HepG2 (cell line): ENCODE results near the gene WDR73. TPM values are rescaled to one million over a fixed set of nuclear protein-coding genes. Genes with fewer than 3 reads are reported as not detected.

ENCODE experiments used
- ATAC-seq: fragments of 200-7000 bp; cut with Tn5 transposase; 3 replicates; pipeline ENCODE4 v1.9.1; 2020; ENCODE audit warnings: mild to moderate bottlenecking, moderate library complexity
- BruUV-seq: library from RNA; stranded (reverse); fragments of 400-500 nt; replicated peaks from 2 replicates; lab custom pipeline; 2021; lab: Mats Ljungman, UMichigan
- CTCF ChIA-PET: fragments of 300-600 bp; formaldehyde crosslinking; extraction: SDS; loops from one replicate; lab custom pipeline; 2021; ENCODE audit warnings: low total read pairs, inconsistent platforms, low intra/inter-chr PET ratio; lab: Yijun Ruan, JAX
- POLR2A ChIA-PET: fragments of 350-600 bp; sonication (Branson Sonifier 250); formaldehyde crosslinking; loops from one replicate; lab custom pipeline; 2020; ENCODE audit warnings: antibody characterized with exemption, inconsistent platforms; lab: Yijun Ruan, JAX
- DNase-seq: peaks from one replicate; pipeline ENCODE4 v3.0.0-alpha.2; 2015; ENCODE audit warnings: low spot score
- FAIRE-seq: peaks from 3 replicates; lab custom pipeline; 2011; peaks lifted over from hg19 to GRCh38; lab: Jason Lieb, UNC
- H2AFZ ChIP-seq: one replicate; pipeline ENCODE4 v1.6.1; 2011; ENCODE audit warnings: low read length, inconsistent platforms
- H3K27ac ChIP-seq: fragments of 300-600 bp; 3 replicates; pipeline ENCODE4 v1.8.0; 2011; ENCODE audit warnings: mixed run types, mild to moderate bottlenecking, mixed read lengths, low read length, inconsistent platforms; ENCODE audit not compliant: insufficient read depth; ENCODE audit errors: extremely low read length
- H3K27me3 ChIP-seq, 2 experiments: fragments of 200-600 bp in 1 of 2; 2 replicates in 1 of 2; 3 replicates in 1 of 2; pipeline versions ENCODE4 v1.6.0 to v1.8.0; 2011; ENCODE audit warnings: low read length in 2 of 2, mild to moderate bottlenecking in 2 of 2, moderate library complexity in 2 of 2, inconsistent platforms in 1 of 2; ENCODE audit not compliant: insufficient read depth in 2 of 2, control insufficient read depth in 1 of 2
- H3K36me3 ChIP-seq, 2 experiments: fragments of 200-600 bp in 1 of 2; replicated peaks in 1 of 2; 2 replicates in 1 of 2; 3 replicates in 1 of 2; pipeline versions ENCODE4 v1.5.1 to v1.8.0; 2011; ENCODE audit warnings: low read length in 2 of 2, inconsistent platforms in 1 of 2; ENCODE audit not compliant: insufficient read depth in 2 of 2, control insufficient read depth in 1 of 2
- H3K4me1 ChIP-seq: 2 replicates; pipeline ENCODE4 v1.5.1; 2012; ENCODE audit warnings: low read length, inconsistent platforms; ENCODE audit not compliant: insufficient read depth
- H3K4me2 ChIP-seq: 2 replicates; pipeline ENCODE4 v1.6.0; 2011; ENCODE audit warnings: low read depth, low read length, inconsistent platforms
- H3K4me3 ChIP-seq, 3 experiments: fragments of 200-600 bp in 1 of 3; sonication (generic), shearing (Covaris generic) in 1 of 3; replicated peaks in 1 of 3; 2 replicates each; pipeline ENCODE4 v1.5.1; 2011 to 2016; ENCODE audit warnings: low read length in 3 of 3, inconsistent platforms in 2 of 3, low read depth in 2 of 3, mild to moderate bottlenecking in 2 of 3, control low read depth in 1 of 3, mixed read lengths in 1 of 3; ENCODE audit not compliant: insufficient read depth in 1 of 3
- H3K79me2 ChIP-seq: one replicate; pipeline ENCODE4 v1.6.1; 2011; ENCODE audit warnings: low read length, inconsistent platforms; ENCODE audit not compliant: insufficient read depth
- H3K9ac ChIP-seq: 2 replicates; pipeline ENCODE4 v1.6.0; 2011; ENCODE audit warnings: mild to moderate bottlenecking, low read depth, low read length, inconsistent platforms; ENCODE audit not compliant: insufficient read depth
- H3K9me3 ChIP-seq: 2 replicates; pipeline ENCODE4 v1.5.1; 2012; ENCODE audit warnings: mild to moderate bottlenecking, low read length
- H4K20me1 ChIP-seq: 2 replicates; pipeline ENCODE4 v1.6.0; 2011; ENCODE audit warnings: inconsistent platforms, mild to moderate bottlenecking, low read length, moderate library complexity; ENCODE audit not compliant: insufficient read depth
- AHR ChIP-seq: IDR thresholded peaks from 2 replicates; pipeline ENCODE4 v1.6.1; 2018; ENCODE audit warnings: missing genetic modification reagents, missing compliant biosample characterization
- ONECUT2 ChIP-seq: sonication (generic); formaldehyde crosslinking; IDR thresholded peaks from 2 replicates; pipeline ENCODE4 v1.4.0; 2020; ENCODE audit warnings: missing genetic modification reagents
- PPARG ChIP-seq: conservative IDR thresholded peaks from 2 replicates; pipeline ENCODE4 v1.6.1; 2016; ENCODE audit warnings: missing biosample characterization, missing genetic modification reagents
- ZFP36L2 ChIP-seq: sonication (generic); formaldehyde crosslinking; IDR thresholded peaks from 2 replicates; pipeline ENCODE4 v1.4.0; 2020; ENCODE audit warnings: missing genetic modification reagents
- ZNF20 ChIP-seq: sonication (generic); formaldehyde crosslinking; IDR thresholded peaks from 2 replicates; pipeline ENCODE4 v1.4.0; 2020; ENCODE audit warnings: mild to moderate bottlenecking, moderate library complexity, missing genetic modification reagents
- ZNF557 ChIP-seq: sonication (generic); formaldehyde crosslinking; IDR thresholded peaks from 2 replicates; pipeline ENCODE4 v1.4.0; 2020; ENCODE audit warnings: missing genetic modification reagents
- ZNF619 ChIP-seq: sonication (generic); formaldehyde crosslinking; IDR thresholded peaks from 2 replicates; pipeline ENCODE4 v1.4.0; 2020; ENCODE audit warnings: mild to moderate bottlenecking, missing genetic modification reagents
- WGBS: methylation state at CpG from one replicate; pipeline ENCODE4 v1.1.6; 2017; ENCODE audit warnings: low lambda C conversion rate; 5-methylcytosine and 5-hydroxymethylcytosine counted together
- in situ Hi-C: cut with HindIII; loops from 2 replicates; pipeline ENCODE4 v1.10.0; 2017; ENCODE audit warnings: low pct_unique_long_range_greater_than_20kb; ENCODE audit not compliant: extremely low pct_ligation_motif_present
- intact Hi-C: fragments of 100-400 bp; cut with micrococcal nuclease; formaldehyde crosslinking; loops from one replicate; pipeline ENCODE4 v1.10.0; 2022; ENCODE audit not compliant: unreplicated experiment
- polyA plus RNA-seq, 8 experiments: library from polyadenylated mRNA; depleted of rRNA in 3 of 8; stranded (reverse) in 7 of 8; unstranded in 1 of 8; fragments of >200 nt; fragmentation: Illumina TruSeq in 4 of 8; extraction: Trizol in 4 of 8; gene quantifications; 2 replicates each; pipeline versions ENCODE4 v1.2.1 to v1.2.3, GENCODE V29; 2011 to 2016; ENCODE audit warnings: low read depth in 4 of 8, missing spikeins in 1 of 8, mixed read lengths in 1 of 8; ENCODE audit not compliant: insufficient read depth in 1 of 8
- total RNA-seq, 5 experiments: library from RNA; depleted of rRNA; stranded (reverse); fragments of >200 nt; fragmentation: Illumina TruSeq; extraction: Trizol; gene quantifications; 2 replicates each; pipeline ENCODE4 v1.2.3, GENCODE V29; 2016; ENCODE audit warnings: low read depth in 1 of 5
- TF ChIP-seq, protein P1 (sequence below), 2 experiments: fragments of 450-650 bp in 1 of 2; sonication (generic) in 1 of 2; formaldehyde crosslinking in 1 of 2; IDR thresholded peaks; 2 replicates each; pipeline versions ENCODE4 v1.6.1 to v1.8.0; 2016 to 2022; ENCODE audit warnings: antibody characterized with exemption in 1 of 2, mild to moderate bottlenecking in 1 of 2, missing genetic modification reagents in 1 of 2
- TF ChIP-seq, protein P2 (sequence below): conservative IDR thresholded peaks from 2 replicates; pipeline ENCODE4 v1.6.1; 2018; ENCODE audit warnings: missing genetic modification reagents

Gene WDR73
- total and polyA plus RNA-seq, 2 of the 13 experiments (the other 11 are each of a cell fraction or from before 2014, with no cell fraction given), result 20.0 to 35.5 TPM

DNA sequence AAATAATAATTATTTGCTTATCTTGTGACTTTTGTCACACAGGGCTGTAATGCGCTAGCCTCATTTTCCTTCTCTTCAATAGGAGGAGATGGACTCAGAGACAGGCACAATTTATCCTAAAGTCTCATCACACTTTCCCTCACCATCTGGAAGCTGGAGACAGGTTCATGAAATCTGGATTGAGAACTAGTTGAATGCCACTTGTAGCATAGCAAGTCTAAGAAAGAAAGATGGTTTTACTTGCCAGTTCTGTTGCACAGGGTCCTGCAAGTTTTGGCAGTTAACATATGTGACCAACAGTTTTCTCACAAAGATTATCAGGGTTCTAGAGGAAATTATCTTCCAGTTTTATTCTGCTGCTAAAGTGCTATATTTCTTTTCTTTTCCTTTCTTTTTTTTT is 62.3 kb downstream of the WDR73 start:
- ChIA-PET POLR2A (no interaction called here), CTCF (no interaction called here)
- H3K4me2 ChIP-seq, result no peak overlapping the region
- ATAC-seq (no peak), DNase-seq (no peak), FAIRE-seq (no peak)
- no peaks in the 10 kb centered on the region for H4K20me1 ChIP-seq
- no peak overlapping the region for H3K27ac ChIP-seq
- H3K4me1 ChIP-seq, result peaks cover 42% of the 10 kb centered on the region
- whole genome bisulfite sequencing, result 97% methylated on average over 1 of the region's 1 CpG
- no peak overlapping the region for H3K4me3 ChIP-seq
- in situ Hi-C loops, result loop anchor here (10.0 kb wide), 1 partner anchor 333 kb away; no protein-coding TSS in a partner anchor
- TF ChIP-seq ZNF20 (CRISPR knock-in tag) (no peak), AHR (CRISPR knock-in tag) (no peak), ZFP36L2 (CRISPR knock-in tag) (no peak), ZNF619 (CRISPR knock-in tag) (no peak), ZNF557 (CRISPR knock-in tag) (no peak), ONECUT2 (CRISPR knock-in tag) (no peak)
- H3K9me3 ChIP-seq, result no peaks in the 10 kb centered on the region
- H3K9ac ChIP-seq, result no peak overlapping the region
- H3K36me3 ChIP-seq, result no peaks in the 10 kb centered on the region
- no peaks in the 10 kb centered on the region; a peak in 1 of 5 replicates for H3K27me3 ChIP-seq
- no TSS peak for BruUV-seq
- H3K79me2 ChIP-seq, result no peaks in the 10 kb centered on the region
- H2AFZ ChIP-seq, result no peak overlapping the region
- intact Hi-C loops, result no loop called here

- FAIRE-seq, result no peak
- H4K20me1 ChIP-seq, result no peaks in the 10 kb centered on the region
- intact Hi-C loops, result no loop called here
- TF ChIP-seq, protein P1, sequence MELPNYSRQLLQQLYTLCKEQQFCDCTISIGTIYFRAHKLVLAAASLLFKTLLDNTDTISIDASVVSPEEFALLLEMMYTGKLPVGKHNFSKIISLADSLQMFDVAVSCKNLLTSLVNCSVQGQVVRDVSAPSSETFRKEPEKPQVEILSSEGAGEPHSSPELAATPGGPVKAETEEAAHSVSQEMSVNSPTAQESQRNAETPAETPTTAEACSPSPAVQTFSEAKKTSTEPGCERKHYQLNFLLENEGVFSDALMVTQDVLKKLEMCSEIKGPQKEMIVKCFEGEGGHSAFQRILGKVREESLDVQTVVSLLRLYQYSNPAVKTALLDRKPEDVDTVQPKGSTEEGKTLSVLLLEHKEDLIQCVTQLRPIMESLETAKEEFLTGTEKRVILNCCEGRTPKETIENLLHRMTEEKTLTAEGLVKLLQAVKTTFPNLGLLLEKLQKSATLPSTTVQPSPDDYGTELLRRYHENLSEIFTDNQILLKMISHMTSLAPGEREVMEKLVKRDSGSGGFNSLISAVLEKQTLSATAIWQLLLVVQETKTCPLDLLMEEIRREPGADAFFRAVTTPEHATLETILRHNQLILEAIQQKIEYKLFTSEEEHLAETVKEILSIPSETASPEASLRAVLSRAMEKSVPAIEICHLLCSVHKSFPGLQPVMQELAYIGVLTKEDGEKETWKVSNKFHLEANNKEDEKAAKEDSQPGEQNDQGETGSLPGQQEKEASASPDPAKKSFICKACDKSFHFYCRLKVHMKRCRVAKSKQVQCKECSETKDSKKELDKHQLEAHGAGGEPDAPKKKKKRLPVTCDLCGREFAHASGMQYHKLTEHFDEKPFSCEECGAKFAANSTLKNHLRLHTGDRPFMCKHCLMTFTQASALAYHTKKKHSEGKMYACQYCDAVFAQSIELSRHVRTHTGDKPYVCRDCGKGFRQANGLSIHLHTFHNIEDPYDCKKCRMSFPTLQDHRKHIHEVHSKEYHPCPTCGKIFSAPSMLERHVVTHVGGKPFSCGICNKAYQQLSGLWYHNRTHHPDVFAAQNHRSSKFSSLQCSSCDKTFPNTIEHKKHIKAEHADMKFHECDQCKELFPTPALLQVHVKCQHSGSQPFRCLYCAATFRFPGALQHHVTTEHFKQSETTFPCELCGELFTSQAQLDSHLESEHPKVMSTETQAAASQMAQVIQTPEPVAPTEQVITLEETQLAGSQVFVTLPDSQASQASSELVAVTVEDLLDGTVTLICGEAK (IDR thresholded peaks at IDR 0.05), result no peak
- TF ChIP-seq, protein P1 (CRISPR knock-in tag; IDR thresholded peaks at IDR 0.05), result no peak
- TF ChIP-seq, protein P2, sequence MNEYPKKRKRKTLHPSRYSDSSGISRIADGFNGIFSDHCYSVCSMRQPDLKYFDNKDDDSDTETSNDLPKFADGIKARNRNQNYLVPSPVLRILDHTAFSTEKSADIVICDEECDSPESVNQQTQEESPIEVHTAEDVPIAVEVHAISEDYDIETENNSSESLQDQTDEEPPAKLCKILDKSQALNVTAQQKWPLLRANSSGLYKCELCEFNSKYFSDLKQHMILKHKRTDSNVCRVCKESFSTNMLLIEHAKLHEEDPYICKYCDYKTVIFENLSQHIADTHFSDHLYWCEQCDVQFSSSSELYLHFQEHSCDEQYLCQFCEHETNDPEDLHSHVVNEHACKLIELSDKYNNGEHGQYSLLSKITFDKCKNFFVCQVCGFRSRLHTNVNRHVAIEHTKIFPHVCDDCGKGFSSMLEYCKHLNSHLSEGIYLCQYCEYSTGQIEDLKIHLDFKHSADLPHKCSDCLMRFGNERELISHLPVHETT (CRISPR knock-in tag), result no peak
- no peak for TF ChIP-seq PPARG (CRISPR knock-in tag)
Observed at GRCh38 chr15:84590406-84590805, 63.7 kb downstream of the WDR73 start.

More at GRCh38 chr15:84590406-84590805, 63.7 kb downstream of the WDR73 start:
- H2AFZ ChIP-seq, result no peak overlapping the region
- BruUV-seq, result no TSS peak
- no peaks in the 10 kb centered on the region; a peak in 1 of 5 replicates for H3K27me3 ChIP-seq
- H3K4me2 ChIP-seq, result no peak overlapping the region
- H3K79me2 ChIP-seq, result no peaks in the 10 kb centered on the region
- H3K36me3 ChIP-seq, result no peaks in the 10 kb centered on the region
- CTCF ChIA-PET, result no interaction called here
- ATAC-seq (no peak), DNase-seq (no peak)
- 7% methylated on average over 2 of the region's 2 CpGs for WGBS
- POLR2A ChIA-PET, result no interaction called here
- H3K4me1 ChIP-seq, result peaks cover 43% of the 10 kb centered on the region
- no peak overlapping the region for H3K27ac ChIP-seq
- in situ Hi-C loops, result loop anchor here (10.0 kb wide), 1 partner anchor 334 kb away; no protein-coding TSS in a partner anchor
- no peak overlapping the region for H3K9ac ChIP-seq
- H3K9me3 ChIP-seq, result no peaks in the 10 kb centered on the region
- H3K4me3 ChIP-seq, result no peak overlapping the region
